ENCODE measurements around the gene STYK1.
"Not testable (repeated sequence)": the region's sequence is repeated elsewhere in the genome, so short reads cannot be mapped to it uniquely, and the experiment has no call there.

Gene STYK1

GRCh38 chr12:10688042-10688441 lies 14.2 kb upstream of the STYK1 start:
- DNase-seq: no peak

GRCh38 chr12:10672231-10672868 lies 1.5 kb downstream of the STYK1 start:
- no peak for DNase-seq

- no peak for DNase-seq
Observed at GRCh38 chr12:10669533-10669932, 4.3 kb downstream of the STYK1 start.

GRCh38 chr12:10668526-10668925 lies 5.3 kb downstream of the STYK1 start:
- DNase-seq: no peak

GRCh38 chr12:10667581-10667980 lies 6.3 kb downstream of the STYK1 start:
- no peak for DNase-seq

GRCh38 chr12:10664499-10664898 lies 9.4 kb downstream of the STYK1 start:
- DNase-seq: no peak

- no peak for DNase-seq
Observed at GRCh38 chr12:10663869-10664268, 10.0 kb downstream of the STYK1 start.

GRCh38 chr12:10661338-10661737 lies 12.5 kb downstream of the STYK1 start:
- DNase-seq: no peak

- DNase-seq: no peak
Observed at GRCh38 chr12:10654003-10654402, 19.8 kb downstream of the STYK1 start.

- no peak for DNase-seq
Observed at GRCh38 chr12:10652192-10652591, 21.7 kb downstream of the STYK1 start.

- not testable (repeated sequence) for DNase-seq
Observed at GRCh38 chr12:10646576-10646975, 27.3 kb downstream of the STYK1 start.

- DNase-seq: no peak
Observed at GRCh38 chr12:10645910-10646309, 27.9 kb downstream of the STYK1 start.

- no peak for DNase-seq
Observed at GRCh38 chr12:10641735-10642500, 31.9 kb downstream of the STYK1 start.

GRCh38 chr12:10638728-10639127 lies 35.1 kb downstream of the STYK1 start:
- DNase-seq: no peak

- DNase-seq: no peak
Observed at GRCh38 chr12:10636611-10637010, 37.2 kb downstream of the STYK1 start.

- no peak for DNase-seq
Observed at GRCh38 chr12:10636124-10636523, 37.7 kb downstream of the STYK1 start.

GRCh38 chr12:10635306-10635705 lies 38.5 kb downstream of the STYK1 start:
- no peak for DNase-seq

- DNase-seq: no peak
Observed at GRCh38 chr12:10634427-10634826, 39.4 kb downstream of the STYK1 start.

GRCh38 chr12:10633541-10633940 lies 40.3 kb downstream of the STYK1 start:
- DNase-seq: no peak

- no peak for DNase-seq
Observed at GRCh38 chr12:10632226-10632625, 41.6 kb downstream of the STYK1 start.

- DNase-seq: no peak
Observed at GRCh38 chr12:10624605-10625004, 49.2 kb downstream of the STYK1 start.

GRCh38 chr12:10623131-10623530 lies 50.7 kb downstream of the STYK1 start:
- no peak for DNase-seq

- DNase-seq: no peak
Observed at GRCh38 chr12:10621278-10621677, 52.6 kb downstream of the STYK1 start.

GRCh38 chr12:10620078-10620779 lies 53.6 kb downstream of the STYK1 start:
- DNase-seq: no peak
